K562 (cell line): Measurements from ENCODE around the gene MFSD12. TPM values are rescaled to one million over a fixed set of nuclear protein-coding genes. Genes with fewer than 3 reads are reported as not detected.

Experiments
- ARID4B ChIP-seq: sonication (generic); formaldehyde crosslinking; IDR thresholded peaks from 2 replicates; pipeline ENCODE4 v1.8.0; 2022; ENCODE audit warnings: mild to moderate bottlenecking, missing genetic modification reagents
- EWSR1 ChIP-seq: fragments of 450-650 bp; IDR thresholded peaks from 2 replicates; pipeline ENCODE4 v1.6.1; 2018; ENCODE audit warnings: borderline replicate concordance, mild to moderate bottlenecking, low read depth, moderate library complexity; ENCODE audit not compliant: partially characterized antibody
- HDGF ChIP-seq: fragments of 450-650 bp; IDR thresholded peaks from 2 replicates; pipeline ENCODE4 v1.6.1; 2016
- MXD1 ChIP-seq: fragments of 250-450 bp; sonication (Bioruptor Pico); IDR thresholded peaks from 2 replicates; pipeline ENCODE4 v1.8.0; 2021; ENCODE audit warnings: borderline replicate concordance, mild to moderate bottlenecking, moderate library complexity; ENCODE audit not compliant: poor library complexity, severe bottlenecking
- RAD21 ChIP-seq, 2 experiments: fragments of 250-450 bp in 1 of 2; fragments of 450-650 bp in 1 of 2; sonication (Bioruptor Pico) in 1 of 2; formaldehyde crosslinking in 1 of 2; IDR thresholded peaks in 1 of 2; conservative IDR thresholded peaks in 1 of 2; 2 replicates each; pipeline versions ENCODE4 v1.4.0 to v1.8.0; 2020 to 2022; ENCODE audit warnings: mild to moderate bottlenecking in 2 of 2, moderate library complexity in 1 of 2
- RCOR1 ChIP-seq, 2 experiments: IDR thresholded peaks; 2 replicates each; pipeline ENCODE4 v1.6.1; 2012; ENCODE audit warnings: low read depth in 2 of 2, low read length in 2 of 2, borderline replicate concordance in 1 of 2, improper control_type of control experiment in 1 of 2
- SAP30 ChIP-seq: fragments of 200-600 bp; sonication (generic); IDR thresholded peaks from 2 replicates; pipeline ENCODE4 v1.6.1; 2012; ENCODE audit warnings: borderline replicate concordance, low read depth, mild to moderate bottlenecking, moderate library complexity, low read length, control low read depth, inconsistent platforms; ENCODE audit not compliant: insufficient read depth, poor library complexity, severe bottlenecking
- SLC30A9 ChIP-seq: fragments of 250-450 bp; sonication (Bioruptor Pico); IDR thresholded peaks from 2 replicates; pipeline ENCODE4 v1.8.0; 2022; ENCODE audit warnings: mild to moderate bottlenecking, moderate library complexity
- TAF7 ChIP-seq: fragments of 450-650 bp; IDR thresholded peaks from 2 replicates; pipeline ENCODE4 v1.6.1; 2016; ENCODE audit warnings: missing genetic modification characterization, missing compliant biosample characterization
- VEZF1 ChIP-seq: fragments of 200-800 bp; sonication (Bioruptor generic); IDR thresholded peaks from 2 replicates; pipeline ENCODE4 v1.6.1; 2017; ENCODE audit warnings: missing genetic modification characterization, missing compliant biosample characterization
- ZNF740 ChIP-seq, 3 experiments: fragments of 200-800 bp in 1 of 3; sonication (Bioruptor generic) in 1 of 3; sonication (generic) in 1 of 3; formaldehyde crosslinking in 1 of 3; IDR thresholded peaks; 2 replicates each; pipeline versions ENCODE4 v1.6.1 to v1.8.0; 2016 to 2022; ENCODE audit warnings: mild to moderate bottlenecking in 2 of 3, missing compliant biosample characterization in 2 of 3, missing genetic modification characterization in 2 of 3, missing genetic modification reagents in 1 of 3
- ZNF75A ChIP-seq: fragments of 450-650 bp; formaldehyde crosslinking; IDR thresholded peaks from 2 replicates; pipeline ENCODE4 v1.4.0; 2020; ENCODE audit warnings: mild to moderate bottlenecking
- ZNF766 ChIP-seq: fragments of 200-800 bp; sonication (Bioruptor generic); conservative IDR thresholded peaks from 2 replicates; pipeline ENCODE4 v1.6.1; 2016; ENCODE audit warnings: missing genetic modification characterization, missing compliant biosample characterization
- polyA plus RNA-seq, 8 experiments: library from polyadenylated mRNA; depleted of rRNA in 4 of 8; stranded (reverse) in 5 of 8; unstranded in 3 of 8; fragments of >200 nt; fragmentation: Nextera tagmentation in 2 of 8; fragmentation: Illumina TruSeq in 1 of 8; extraction: Ambion mirVana in 2 of 8; extraction: Trizol in 1 of 8; gene quantifications; 2 replicates each; pipeline versions ENCODE4 v1.2.1 to v1.2.3, GENCODE V29; 2011 to 2014; ENCODE audit warnings: inconsistent platforms in 1 of 8, missing spikeins in 1 of 8
- total RNA-seq, 7 experiments: library from RNA; depleted of rRNA in 6 of 7; stranded (reverse); fragments of >200 nt in 6 of 7; fragmentation: Illumina TruSeq in 2 of 7; extraction: Trizol in 2 of 7; gene quantifications; 2 replicates each; pipeline versions ENCODE4 v1.2.1 to v1.2.3, GENCODE V29; 2011 to 2021; ENCODE audit warnings: low replicate concordance in 1 of 7
- TF ChIP-seq, protein P1 (sequence below): fragments of 450-650 bp; IDR thresholded peaks from one replicate; pipeline ENCODE4 v1.6.1; 2018; ENCODE audit warnings: mild to moderate bottlenecking, moderate library complexity; ENCODE audit not compliant: partially characterized antibody

The MFSD12 gene
- total and polyA plus RNA-seq, 9 of the 15 experiments (the other 6 are each of a cell fraction or from before 2014, with no cell fraction given) = 0.69 to 112 (median 31.8) TPM

DNA sequence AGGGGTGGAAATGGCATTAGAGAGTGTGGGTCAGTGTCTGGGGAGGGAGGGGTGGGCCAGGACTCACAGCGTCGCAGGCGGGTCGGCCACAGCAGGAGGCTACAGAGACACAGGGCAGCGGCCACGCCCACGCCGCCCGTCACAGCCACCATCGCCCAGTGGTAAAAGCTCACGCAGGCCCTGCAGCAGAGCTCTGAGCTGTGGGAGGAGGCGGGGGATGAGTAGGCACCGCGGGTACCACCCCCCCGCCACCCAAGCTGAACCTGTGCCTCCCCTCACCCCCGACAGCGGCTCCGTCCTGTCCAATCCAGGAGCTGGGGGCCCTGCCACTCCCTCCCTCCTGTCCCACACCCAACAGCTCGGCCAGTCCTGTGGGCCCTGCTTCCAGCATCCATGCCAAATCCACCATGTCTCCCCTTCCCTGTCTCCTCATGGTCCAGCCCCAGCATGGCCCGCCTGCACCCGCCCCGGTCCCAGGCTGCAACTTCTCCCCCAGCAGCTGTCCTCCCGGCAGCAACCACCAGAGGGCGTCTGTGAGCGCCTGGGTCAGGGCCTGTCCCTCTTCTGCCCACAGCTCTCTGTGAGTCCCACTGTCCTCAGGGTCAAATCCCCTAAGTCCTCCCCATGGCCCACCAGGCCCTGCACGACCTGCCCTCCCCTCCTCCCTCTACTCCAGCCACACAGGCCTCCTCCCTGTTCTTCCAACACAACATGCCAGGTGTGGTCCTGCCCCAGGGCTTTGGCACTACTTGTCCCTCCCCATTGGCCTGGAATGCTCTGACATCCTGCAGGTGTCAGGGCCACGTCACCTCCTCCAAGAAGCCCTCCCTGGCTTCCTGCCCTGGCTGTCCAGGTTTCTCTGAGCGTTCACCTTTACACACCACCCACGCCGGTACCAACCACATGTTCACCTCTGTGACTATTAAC is 12.4 kb downstream of the MFSD12 start (continued):
- TF ChIP-seq, protein P1, sequence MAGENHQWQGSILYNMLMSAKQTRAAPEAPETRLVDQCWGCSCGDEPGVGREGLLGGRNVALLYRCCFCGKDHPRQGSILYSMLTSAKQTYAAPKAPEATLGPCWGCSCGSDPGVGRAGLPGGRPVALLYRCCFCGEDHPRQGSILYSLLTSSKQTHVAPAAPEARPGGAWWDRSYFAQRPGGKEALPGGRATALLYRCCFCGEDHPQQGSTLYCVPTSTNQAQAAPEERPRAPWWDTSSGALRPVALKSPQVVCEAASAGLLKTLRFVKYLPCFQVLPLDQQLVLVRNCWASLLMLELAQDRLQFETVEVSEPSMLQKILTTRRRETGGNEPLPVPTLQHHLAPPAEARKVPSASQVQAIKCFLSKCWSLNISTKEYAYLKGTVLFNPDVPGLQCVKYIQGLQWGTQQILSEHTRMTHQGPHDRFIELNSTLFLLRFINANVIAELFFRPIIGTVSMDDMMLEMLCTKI = no peak
- no peak for TF ChIP-seq ZNF766 (CRISPR knock-in tag)
- no peak for TF ChIP-seq MXD1 (CRISPR knock-in tag)
- peak; percentile 49 for TF ChIP-seq VEZF1 (CRISPR knock-in tag)
- TF ChIP-seq HDGF = peak; percentile 96
- TF ChIP-seq TAF7 (tag) = no peak
- peak; percentile 61; the same call in 1 of the 2 replicates for TF ChIP-seq ARID4B (CRISPR knock-in tag)
- TF ChIP-seq SLC30A9 (CRISPR knock-in tag) = no peak
- TF ChIP-seq SAP30 = no peak
- peak; percentile 38; the same call in 1 of the 2 replicates for TF ChIP-seq ZNF740 (CRISPR knock-in tag; IDR thresholded peaks at IDR 0.05)
- TF ChIP-seq ZNF740 (tag; IDR thresholded peaks at IDR 0.05) = no peak
- TF ChIP-seq RAD21 (CRISPR knock-in tag; conservative IDR thresholded peaks at IDR 0.05 in 1 of 2, IDR thresholded peaks at IDR 0.05 in 1 of 2) = peak; percentile 81 to 91
- no peak for TF ChIP-seq ZNF75A (CRISPR knock-in tag)
- no peak for TF ChIP-seq EWSR1
- peak in 1 of 2 experiments; percentile 46; a peak in 1 of 4 replicates for TF ChIP-seq RCOR1 (IDR thresholded peaks at IDR 0.05; ENCODE audit: borderline replicate concordance in 1 of 2, low read depth in 2 of 2, low read length in 2 of 2)
